Measurements from ENCODE around the gene STK17B. TPM values are rescaled to one million over a fixed set of nuclear protein-coding genes. Genes with fewer than 3 reads are reported as not detected.

The STK17B gene
- total RNA-seq, 4 donors from 2014 or later = 6.9 to 24.2 (median 9.4) TPM

- no peaks in the 10 kb centered on the region for H3K27me3 ChIP-seq
- H3K4me3 ChIP-seq = peak overlapping the region; percentile 68 to 94 (median 84)
- TF ChIP-seq POLR2AphosphoS5 (IDR thresholded peaks at IDR 0.05) (peak in 1 of 2 donors; percentile 14), EP300 (IDR thresholded peaks at IDR 0.05) (no peak)
- DNase-seq (ENCODE audit: extremely low spot score) = no peak
- WGBS = 0% methylated on average over 9 of the region's 54 CpGs
- intact Hi-C loops (cut with DNase I) = no loop called here
- H3K9me3 ChIP-seq = no peaks in the 10 kb centered on the region
- H3K4me1 ChIP-seq = peaks cover 0 to 28% (median 14%) of the 10 kb centered on the region in 4 donors
- H3K27ac ChIP-seq (replicated peaks in 1 of 4) = peak overlapping the region; percentile 68 to 82 (median 80)
- no peaks in the 10 kb centered on the region for H3K36me3 ChIP-seq
Observed at GRCh38 chr2:196170606-196171247, 651 bp downstream of the STK17B start.

GRCh38 chr2:196170213-196170605 is 1.2 kb downstream of the STK17B start:
- WGBS = 0% methylated on average over 13 of the region's 13 CpGs
- Histone ChIP-seq H3K9me3 (no peaks in the 10 kb centered on the region), H3K4me1 (peaks cover 0 to 28% (median 14%) of the 10 kb centered on the region in 4 donors), H3K4me3 (peak overlapping the region; percentile 68 to 94 (median 84)), H3K27me3 (no peaks in the 10 kb centered on the region), H3K36me3 (no peaks in the 10 kb centered on the region), H3K27ac (replicated peaks in 1 of 4) (peak overlapping the region; percentile 68 to 82 (median 80))
- TF ChIP-seq POLR2A (IDR thresholded peaks at IDR 0.05; ENCODE audit: low read depth) (no peak), CTCF (IDR thresholded peaks at IDR 0.05) (no peak), POLR2AphosphoS5 (IDR thresholded peaks at IDR 0.05) (peak; percentile 28 to 39)
- DNase-seq (ENCODE audit: extremely low spot score) = no peak
- intact Hi-C loops (cut with DNase I) = no loop called here

GRCh38 chr2:196169516-196169915 is 1.9 kb downstream of the STK17B start:
- Histone ChIP-seq H3K4me3 (peak overlapping the region; percentile 68 to 94 (median 84)), H3K27ac (replicated peaks in 1 of 4) (peak overlapping the region in 1 of 4 donors; percentile 82), H3K36me3 (no peaks in the 10 kb centered on the region), H3K9me3 (no peaks in the 10 kb centered on the region), H3K4me1 (peaks cover 0 to 28% (median 14%) of the 10 kb centered on the region in 4 donors), H3K27me3 (no peaks in the 10 kb centered on the region)
- intact Hi-C loops (cut with DNase I) = no loop called here
- no peak for DNase-seq (ENCODE audit: extremely low spot score)
- TF ChIP-seq CTCF (IDR thresholded peaks at IDR 0.05) (no peak), POLR2AphosphoS5 (IDR thresholded peaks at IDR 0.05) (no peak), POLR2A (IDR thresholded peaks at IDR 0.05; ENCODE audit: low read depth) (no peak), EP300 (IDR thresholded peaks at IDR 0.05) (no peak)
- 73% methylated on average over 5 of the region's 5 CpGs for WGBS

- DNase-seq (ENCODE audit: extremely low spot score) = no peak
- intact Hi-C loops (cut with DNase I) = no loop called here
- H3K27me3 ChIP-seq = no peaks in the 10 kb centered on the region
- peaks cover 0 to 28% (median 14%) of the 10 kb centered on the region in 4 donors for H3K4me1 ChIP-seq
- no peak overlapping the region for H3K27ac ChIP-seq (replicated peaks in 1 of 4)
- WGBS = 93% methylated on average over 4 of the region's 4 CpGs
- peak overlapping the region in 2 of 4 donors; percentile 4 to 89 for H3K4me3 ChIP-seq
- no peaks in the 10 kb centered on the region for H3K9me3 ChIP-seq
- H3K36me3 ChIP-seq = no peaks in the 10 kb centered on the region
- TF ChIP-seq EP300 (IDR thresholded peaks at IDR 0.05) (no peak), POLR2AphosphoS5 (IDR thresholded peaks at IDR 0.05) (no peak), POLR2A (IDR thresholded peaks at IDR 0.05; ENCODE audit: low read depth) (no peak), CTCF (IDR thresholded peaks at IDR 0.05) (no peak)
Observed at GRCh38 chr2:196168181-196168580, 3.2 kb downstream of the STK17B start.

- TF ChIP-seq POLR2AphosphoS5 (IDR thresholded peaks at IDR 0.05) (no peak), CTCF (IDR thresholded peaks at IDR 0.05) (no peak), POLR2A (IDR thresholded peaks at IDR 0.05; ENCODE audit: low read depth) (no peak), EP300 (IDR thresholded peaks at IDR 0.05) (no peak)
- Histone ChIP-seq H3K36me3 (peaks cover 0 to 3% (median 1%) of the 10 kb centered on the region in 4 donors), H3K27ac (replicated peaks in 1 of 4) (no peak overlapping the region), H3K9me3 (no peaks in the 10 kb centered on the region), H3K27me3 (no peaks in the 10 kb centered on the region), H3K4me3 (peak overlapping the region in 2 of 4 donors; percentile 4 to 89), H3K4me1 (peaks cover 0 to 27% (median 14%) of the 10 kb centered on the region in 4 donors)
- DNase-seq (ENCODE audit: extremely low spot score) = no peak
- intact Hi-C loops (cut with DNase I) = no loop called here
- WGBS = 75% methylated on average over 2 of the region's 2 CpGs
Observed at GRCh38 chr2:196167666-196168065, 3.7 kb downstream of the STK17B start.
